HG03045 (cell line): ENCODE results near the gene PKDREJ.

ENCODE experiments used
- ATAC-seq: cut with Tn5 transposase; IDR thresholded peaks from one replicate; pipeline ENCODE4 v1.9.1; 2021; ENCODE audit warnings: mild to moderate bottlenecking, moderate library complexity; ENCODE audit not compliant: unreplicated experiment

The PKDREJ gene

DNA sequence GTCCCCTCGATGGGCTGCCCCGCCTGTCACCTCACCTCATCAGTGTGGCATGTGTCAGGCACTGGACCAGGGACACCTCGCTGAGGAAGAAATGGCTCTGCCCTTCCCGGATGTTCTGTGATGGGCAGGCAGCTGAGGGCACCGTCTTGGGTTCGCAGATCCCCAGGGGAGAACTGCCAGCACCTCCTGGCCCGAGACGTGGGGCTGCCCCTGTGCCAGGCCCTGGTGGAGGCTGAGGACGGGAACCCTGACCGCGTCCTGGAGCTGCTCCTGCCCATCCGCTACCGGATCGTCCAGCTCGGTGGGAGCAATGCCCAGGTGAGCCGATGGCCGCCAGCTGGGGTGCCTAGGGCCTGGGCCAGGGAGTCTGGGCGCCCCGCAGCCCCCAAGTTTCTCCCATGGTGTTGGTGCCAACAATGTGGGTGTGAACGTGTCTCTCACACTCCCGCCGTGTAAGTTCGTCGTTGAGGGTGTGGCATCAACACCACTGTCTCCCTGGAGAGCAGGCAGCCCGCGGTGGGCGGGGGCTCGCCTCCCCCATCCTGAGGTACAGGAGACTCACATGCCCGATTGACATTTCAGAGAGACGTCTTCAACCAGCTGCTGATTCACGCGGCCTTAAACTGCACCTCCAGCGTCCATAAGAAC lies 26.2 kb upstream of the PKDREJ start:
- ATAC-seq: no peak

DNA sequence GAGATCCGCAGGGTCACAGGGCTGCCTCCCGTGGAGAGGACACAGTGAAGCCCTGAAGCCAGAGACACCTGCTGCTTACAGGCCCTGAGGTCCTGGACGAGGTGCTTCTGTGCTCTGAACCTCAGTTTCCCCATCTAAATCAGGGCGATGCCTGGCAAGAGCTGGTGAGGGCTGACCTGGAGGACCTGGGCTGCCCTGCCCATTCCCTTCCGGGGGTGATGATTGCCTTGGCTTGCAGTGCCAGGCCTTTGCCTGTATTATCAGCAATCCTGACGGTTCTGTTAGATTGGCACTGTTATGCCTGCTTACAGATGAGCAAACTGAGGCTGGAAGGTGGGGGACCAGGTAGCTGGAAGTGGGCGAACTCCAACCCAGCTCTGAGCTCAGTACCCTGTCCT lies 25.7 kb upstream of the PKDREJ start:
- no peak for ATAC-seq

GRCh38 chr22:46287873-46288751 lies 25.0 kb upstream of the PKDREJ start:
- no peak for ATAC-seq

GRCh38 chr22:46286941-46287872 lies 24.1 kb upstream of the PKDREJ start:
- no peak for ATAC-seq

GRCh38 chr22:46286006-46286405 lies 22.9 kb upstream of the PKDREJ start:
- no peak for ATAC-seq

- ATAC-seq: no peak
Observed at GRCh38 chr22:46281866-46282678, 18.9 kb upstream of the PKDREJ start.

GRCh38 chr22:46280999-46281623 lies 18.0 kb upstream of the PKDREJ start:
- no peak for ATAC-seq

DNA sequence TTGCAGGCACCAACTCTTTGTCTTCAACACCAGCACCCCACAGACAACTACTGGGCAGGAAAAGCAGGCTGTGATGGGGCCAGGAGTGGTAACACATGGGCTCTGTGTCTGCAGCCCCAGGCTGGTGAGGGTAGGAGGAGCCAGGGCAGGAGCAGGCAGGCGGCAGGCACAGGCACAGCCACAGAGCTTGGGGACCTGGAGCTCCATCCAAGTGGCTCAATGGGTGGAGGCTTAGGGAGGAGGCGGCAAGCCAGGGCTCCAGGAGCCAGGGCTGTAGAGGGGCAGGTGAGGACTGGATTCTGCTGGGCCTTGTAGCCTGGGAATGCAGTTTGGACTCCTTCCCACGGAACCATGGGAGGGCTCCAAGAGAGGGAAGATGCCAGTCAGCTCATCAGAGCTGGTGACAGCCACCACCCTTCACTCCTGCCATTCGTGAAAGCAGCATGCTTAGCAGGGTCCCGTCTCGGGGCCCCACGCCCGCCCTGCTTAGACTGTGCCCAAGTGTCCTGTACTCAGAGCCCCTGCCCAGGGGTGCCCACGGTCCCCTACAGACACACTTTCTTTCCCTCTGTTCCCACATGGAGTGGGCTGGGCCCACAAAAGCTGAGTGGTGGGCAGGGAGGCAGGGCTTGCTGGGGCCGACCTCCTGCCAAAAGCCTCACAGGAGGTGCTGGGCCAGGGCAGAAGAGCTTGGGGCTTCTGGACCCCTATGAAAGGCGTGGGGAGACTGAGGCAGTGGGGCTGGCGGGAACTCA lies 17.1 kb upstream of the PKDREJ start:
- no peak for ATAC-seq

- no peak for ATAC-seq
Observed at GRCh38 chr22:46278656-46279645, 15.8 kb upstream of the PKDREJ start.

DNA sequence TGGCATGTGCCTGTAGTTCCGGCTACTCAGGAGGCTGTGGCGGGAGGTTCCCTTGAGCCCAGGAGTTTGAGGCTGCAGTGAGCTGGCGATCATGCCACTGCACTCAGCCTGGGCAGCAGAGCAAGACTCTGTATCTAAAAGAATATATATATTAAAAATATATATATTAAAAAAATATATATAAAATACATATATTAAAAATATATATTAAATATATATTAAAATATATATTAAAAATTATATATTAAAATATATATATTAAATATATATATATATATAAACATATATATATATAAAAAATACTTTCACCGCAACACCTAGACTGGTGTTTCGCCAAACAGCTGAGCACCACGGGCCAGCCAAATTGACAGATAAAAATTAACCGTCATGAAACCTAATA lies 13.4 kb upstream of the PKDREJ start:
- ATAC-seq: no peak

DNA sequence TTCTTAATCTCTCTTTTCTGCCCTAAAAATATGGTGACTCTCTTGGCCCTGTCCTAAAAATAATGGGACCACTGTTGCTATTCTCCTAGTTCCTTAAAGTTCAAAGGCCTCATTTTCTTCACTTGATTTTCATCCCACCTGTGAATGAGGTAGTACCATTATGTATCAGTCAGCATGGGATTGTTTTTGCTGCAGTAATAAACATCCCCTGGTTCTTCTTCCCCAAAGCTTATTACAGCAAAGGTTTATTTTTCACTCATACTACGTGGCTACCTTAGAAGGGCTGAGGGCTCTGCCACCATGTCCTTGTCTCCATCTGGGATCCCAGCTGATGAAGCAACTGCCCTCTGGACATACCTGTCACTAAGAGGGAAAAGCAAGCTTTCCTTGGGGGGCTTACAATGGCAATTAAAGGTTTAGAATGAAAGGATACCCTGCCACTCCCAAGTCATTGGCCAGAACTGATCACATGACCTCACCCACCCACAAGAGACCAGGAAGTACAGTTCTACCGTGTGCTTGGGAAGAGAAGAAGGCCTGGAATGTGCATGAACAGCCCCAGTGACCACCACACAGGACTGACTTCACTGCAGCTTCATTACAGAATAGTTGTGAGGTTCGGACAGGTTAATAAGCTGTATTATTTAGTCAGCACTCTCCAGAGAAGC lies 12.4 kb upstream of the PKDREJ start:
- no peak for ATAC-seq

- ATAC-seq: no peak
Observed at GRCh38 chr22:46274381-46274780, 11.2 kb upstream of the PKDREJ start.

- ATAC-seq: no peak
Observed at GRCh38 chr22:46273432-46274148, 10.4 kb upstream of the PKDREJ start.

DNA sequence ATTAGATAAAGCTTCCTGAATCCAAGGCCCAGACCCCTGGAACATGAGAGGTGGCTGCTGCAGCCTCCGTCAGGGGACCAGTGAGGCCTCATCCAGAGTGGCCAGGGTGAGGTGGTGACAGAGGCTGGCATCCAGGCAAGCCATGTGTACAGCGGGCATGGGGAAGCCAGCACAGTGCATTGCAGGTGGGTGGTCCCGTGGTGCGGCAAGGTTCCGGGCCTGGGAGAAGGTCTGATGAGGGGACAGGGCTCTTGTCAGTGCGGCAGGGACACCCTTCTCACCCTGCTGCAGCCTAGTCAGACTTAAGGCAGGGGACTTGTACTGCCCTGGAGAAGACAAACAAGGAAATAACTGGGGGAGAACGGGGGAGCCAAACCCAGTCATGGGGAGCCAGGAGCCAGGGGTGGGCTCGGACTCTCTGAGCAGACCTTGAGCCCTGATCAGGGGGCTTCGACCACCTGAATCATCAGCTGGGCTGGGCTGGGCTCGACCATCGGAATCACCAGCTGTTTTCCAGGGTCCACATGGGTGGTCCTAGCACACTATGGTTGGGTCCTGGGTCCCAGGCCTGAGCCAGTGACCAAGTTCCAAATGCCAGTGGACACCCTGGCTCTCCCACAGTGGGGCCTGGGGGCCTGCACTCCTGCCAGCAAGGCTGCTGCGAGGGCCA lies 9.8 kb upstream of the PKDREJ start:
- no peak for ATAC-seq

DNA sequence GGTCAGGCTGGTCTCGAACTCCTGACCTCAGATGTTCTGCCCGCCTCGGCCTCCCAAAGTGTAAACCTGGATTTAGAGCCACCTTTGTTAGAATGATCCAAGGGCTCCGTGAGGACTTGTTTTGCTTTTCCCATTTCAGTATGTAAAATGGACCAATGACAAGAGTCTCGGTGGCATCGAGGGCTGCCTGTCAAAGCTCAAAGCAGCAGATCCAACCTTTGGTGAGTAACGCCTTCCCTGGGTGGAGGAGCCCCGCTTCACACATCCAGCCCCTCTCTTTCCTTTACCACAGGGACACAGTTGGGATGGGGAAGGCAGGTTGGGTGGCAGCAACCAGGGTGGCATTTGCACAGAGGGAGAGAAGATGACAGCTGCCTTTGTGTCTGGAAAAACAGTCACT lies 9.1 kb upstream of the PKDREJ start:
- ATAC-seq: no peak

- no peak for ATAC-seq
Observed at GRCh38 chr22:46269564-46269963, 6.4 kb upstream of the PKDREJ start.
